Fibroblast of pulmonary artery (primary cell): Measurements from ENCODE around the gene DMRT3.

Source experiments
- DNase-seq: peaks from one replicate; pipeline ENCODE4 v3.0.0-alpha.2; 2010; ENCODE audit warnings: low read depth
- H3K4me3 ChIP-seq: replicated peaks from 2 replicates; pipeline ENCODE4 v1.5.1; 2011; ENCODE audit warnings: low read depth, mild to moderate bottlenecking, control low read depth, low read length, moderate library complexity
- CTCF ChIP-seq: IDR thresholded peaks from 2 replicates; pipeline ENCODE4 v1.5.1; 2011; ENCODE audit warnings: mild to moderate bottlenecking, control low read depth, low read length, inconsistent platforms; ENCODE audit errors: missing control alignments

Gene DMRT3

DNA sequence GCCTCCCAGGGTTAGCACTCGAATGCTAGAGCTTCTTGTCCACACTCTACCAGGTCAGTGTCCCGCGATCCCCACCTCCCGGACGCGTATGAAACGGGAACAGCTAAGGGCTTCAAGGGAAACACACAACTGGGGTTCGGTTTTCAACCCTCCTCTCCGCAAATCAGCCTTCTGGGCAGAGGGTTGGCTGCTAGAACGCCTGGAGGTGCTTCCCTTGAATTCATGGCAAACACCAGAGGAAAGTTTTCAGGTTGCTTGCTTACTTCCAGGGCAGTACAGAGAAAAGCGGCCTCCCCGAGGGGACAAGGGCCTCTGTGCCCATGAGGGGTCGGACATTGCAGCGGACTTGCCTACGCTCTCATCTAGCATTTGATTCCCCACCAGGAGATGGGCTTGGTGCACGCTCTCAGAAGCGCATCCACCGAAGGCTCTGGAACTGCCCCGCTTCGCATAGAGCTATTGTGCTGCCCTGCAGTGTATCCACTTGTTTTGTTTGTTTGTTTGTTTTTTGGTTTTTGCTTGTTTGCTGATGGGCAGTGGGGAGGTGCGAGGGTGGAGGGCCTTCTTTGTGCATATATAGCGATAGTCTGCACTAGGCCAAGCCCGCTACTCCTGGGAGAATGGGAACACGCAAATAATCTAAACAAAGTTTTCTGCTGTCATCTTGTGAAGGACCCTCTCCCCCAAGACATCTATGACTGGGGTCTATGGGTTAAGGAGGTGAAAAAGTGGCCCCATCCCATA is 1.3 kb upstream of the DMRT3 start:
- no peak overlapping the region for H3K4me3 ChIP-seq
- TF ChIP-seq CTCF = no peak
- DNase-seq = no peak

GRCh38 chr9:975740-976257 is 656 bp upstream of the DMRT3 start:
- H3K4me3 ChIP-seq = no peak overlapping the region
- TF ChIP-seq CTCF = no peak
- no peak for DNase-seq

DNA sequence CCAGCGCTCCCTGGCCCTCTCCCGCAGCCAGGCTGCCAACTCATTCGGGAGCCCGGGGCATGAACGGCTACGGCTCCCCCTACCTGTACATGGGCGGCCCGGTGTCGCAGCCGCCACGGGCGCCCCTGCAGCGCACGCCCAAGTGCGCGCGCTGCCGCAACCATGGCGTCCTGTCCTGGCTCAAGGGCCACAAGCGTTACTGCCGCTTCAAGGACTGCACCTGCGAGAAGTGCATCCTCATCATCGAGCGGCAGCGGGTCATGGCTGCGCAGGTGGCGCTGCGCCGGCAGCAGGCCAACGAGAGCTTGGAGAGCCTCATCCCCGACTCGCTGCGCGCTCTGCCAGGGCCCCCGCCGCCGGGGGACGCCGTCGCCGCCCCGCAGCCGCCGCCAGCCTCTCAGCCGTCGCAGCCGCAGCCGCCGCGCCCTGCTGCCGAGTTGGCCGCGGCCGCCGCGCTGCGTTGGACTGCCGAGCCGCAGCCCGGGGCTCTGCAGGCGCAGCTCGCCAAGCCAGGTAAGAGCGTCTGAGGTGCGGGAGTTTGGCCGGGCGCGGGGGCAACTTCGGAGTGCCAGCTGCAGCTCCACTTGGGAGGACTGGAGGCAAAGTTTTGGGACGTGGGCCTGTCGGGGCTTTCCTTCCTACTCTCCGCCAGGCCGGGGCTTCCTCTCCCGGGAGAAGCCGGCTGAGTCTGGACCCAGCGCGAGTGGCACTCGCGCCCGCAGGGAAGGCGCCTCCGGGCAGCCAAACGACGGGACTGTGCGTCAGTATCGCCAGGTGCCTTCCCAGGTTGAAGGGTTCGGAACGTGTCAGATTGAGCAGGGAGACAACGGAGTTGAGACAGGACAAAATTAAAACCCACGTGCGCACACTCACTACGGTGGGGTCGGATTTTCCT is 735 bp downstream of the DMRT3 start:
- no peak for DNase-seq
- H3K4me3 ChIP-seq = no peak overlapping the region

DNA sequence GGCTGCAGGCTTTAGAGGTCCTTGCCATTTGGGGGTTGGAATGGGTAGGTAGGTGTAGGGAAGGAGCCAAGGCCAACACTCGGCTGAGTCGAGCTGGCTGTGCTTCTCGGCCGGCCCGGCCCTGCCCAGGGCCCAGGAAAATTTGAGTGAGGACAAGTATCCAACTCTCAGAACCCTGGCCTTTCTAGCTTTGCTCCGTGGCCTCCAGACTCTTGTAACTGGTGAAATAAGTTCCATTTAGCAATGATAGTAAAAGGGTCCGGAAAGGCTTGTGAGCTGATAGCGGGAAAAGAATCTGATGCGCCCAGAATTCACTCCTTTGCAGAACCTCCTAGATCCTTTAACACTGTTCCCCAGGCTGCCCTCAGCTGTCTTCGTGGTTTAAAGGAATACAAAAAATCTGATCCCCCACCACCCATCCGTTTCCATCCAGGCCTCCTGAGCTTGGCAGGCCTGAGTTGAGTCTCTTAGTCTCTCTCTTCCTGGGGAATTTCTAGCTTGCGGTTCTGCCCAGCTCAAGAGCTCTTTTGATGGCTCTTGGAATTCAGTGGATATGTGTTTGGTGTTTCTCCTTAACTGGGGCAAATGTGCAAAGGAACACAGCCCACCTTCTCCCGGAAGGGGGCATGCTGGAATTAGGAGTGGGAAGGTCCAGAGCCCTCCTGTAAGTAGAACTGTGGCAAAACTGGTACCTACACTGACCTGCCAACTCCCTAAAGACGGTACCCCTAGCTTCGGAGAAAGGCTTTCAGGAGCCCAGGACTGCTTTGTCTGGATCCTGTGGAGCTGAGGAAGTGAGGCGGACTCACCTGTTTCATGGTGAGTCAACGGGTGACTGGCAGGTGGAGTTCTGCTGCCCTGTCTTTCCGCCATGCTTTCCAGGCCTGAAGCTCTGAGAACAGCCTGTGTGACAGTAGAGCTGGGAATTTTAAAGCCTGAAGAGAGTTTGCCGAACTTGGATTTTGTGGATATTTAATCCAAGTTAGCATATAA is 1.7 kb downstream of the DMRT3 start:
- DNase-seq = no peak
- no peak for TF ChIP-seq CTCF
- H3K4me3 ChIP-seq = no peak overlapping the region

More for the DNA sequence above, 735 bp downstream of the DMRT3 start:
- TF ChIP-seq CTCF = no peak

- DNase-seq = no peak
- TF ChIP-seq CTCF = no peak
- H3K4me3 ChIP-seq = no peak overlapping the region
Measured at GRCh38 chr9:979983-980382, 3.5 kb downstream of the DMRT3 start.

GRCh38 chr9:980640-981039 is 4.2 kb downstream of the DMRT3 start:
- TF ChIP-seq CTCF = no peak
- no peak overlapping the region for H3K4me3 ChIP-seq
- DNase-seq = no peak
